ENCODE results near the gene SIK3.

DNA sequence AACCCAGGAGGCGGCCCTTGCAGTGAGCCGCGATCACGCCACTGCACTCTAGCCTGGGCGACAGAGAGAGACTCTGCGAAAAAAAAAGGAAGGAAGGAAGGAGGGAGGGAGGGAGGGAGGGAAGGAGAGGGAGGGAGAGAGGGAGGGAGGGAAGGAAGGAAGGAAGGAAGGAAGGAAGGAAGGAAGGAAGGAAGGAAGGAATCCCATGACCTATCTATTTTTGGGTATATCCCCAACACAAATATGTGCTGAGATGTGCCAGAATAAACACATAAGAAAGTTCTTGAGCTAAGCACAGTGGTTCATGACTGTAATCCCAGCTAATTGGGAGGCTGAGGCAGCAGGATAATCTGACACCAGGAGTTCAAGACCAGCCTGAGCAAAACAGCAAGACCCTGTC is 82.0 kb downstream of the SIK3 start:
- TF ChIP-seq POLR2A (IDR thresholded peaks at IDR 0.05), result no peak
- TF ChIP-seq, protein P1, sequence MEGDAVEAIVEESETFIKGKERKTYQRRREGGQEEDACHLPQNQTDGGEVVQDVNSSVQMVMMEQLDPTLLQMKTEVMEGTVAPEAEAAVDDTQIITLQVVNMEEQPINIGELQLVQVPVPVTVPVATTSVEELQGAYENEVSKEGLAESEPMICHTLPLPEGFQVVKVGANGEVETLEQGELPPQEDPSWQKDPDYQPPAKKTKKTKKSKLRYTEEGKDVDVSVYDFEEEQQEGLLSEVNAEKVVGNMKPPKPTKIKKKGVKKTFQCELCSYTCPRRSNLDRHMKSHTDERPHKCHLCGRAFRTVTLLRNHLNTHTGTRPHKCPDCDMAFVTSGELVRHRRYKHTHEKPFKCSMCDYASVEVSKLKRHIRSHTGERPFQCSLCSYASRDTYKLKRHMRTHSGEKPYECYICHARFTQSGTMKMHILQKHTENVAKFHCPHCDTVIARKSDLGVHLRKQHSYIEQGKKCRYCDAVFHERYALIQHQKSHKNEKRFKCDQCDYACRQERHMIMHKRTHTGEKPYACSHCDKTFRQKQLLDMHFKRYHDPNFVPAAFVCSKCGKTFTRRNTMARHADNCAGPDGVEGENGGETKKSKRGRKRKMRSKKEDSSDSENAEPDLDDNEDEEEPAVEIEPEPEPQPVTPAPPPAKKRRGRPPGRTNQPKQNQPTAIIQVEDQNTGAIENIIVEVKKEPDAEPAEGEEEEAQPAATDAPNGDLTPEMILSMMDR (IDR thresholded peaks at IDR 0.05), result no peak

All from adrenal gland (tissue), 5 donors.